Activated CD8-positive, alpha-beta memory T cell treated with anti-CD3 and anti-CD28 coated beads for 24 hours (primary cell): ENCODE measurements around the gene GABRB2.
"Not testable (repeated sequence)": the region's sequence is repeated elsewhere in the genome, so short reads cannot be mapped to it uniquely, and the experiment has no call there.

Experiments
- DNase-seq: peaks from one replicate; pipeline ENCODE4 v3.0.0-alpha.2; 2020

Gene GABRB2

GRCh38 chr5:161295721-161296250 lies 250.7 kb downstream of the GABRB2 start:
- no peak for DNase-seq

GRCh38 chr5:161288071-161288470 lies 258.5 kb downstream of the GABRB2 start:
- no peak for DNase-seq

- DNase-seq: no peak
These were observed 259.1 kb downstream of the GABRB2 start for GRCh38 chr5:161287436-161287835.

- DNase-seq: no peak
These were observed 260.4 kb downstream of the GABRB2 start for GRCh38 chr5:161286066-161286655.

- DNase-seq: no peak
These were observed 262.1 kb downstream of the GABRB2 start for GRCh38 chr5:161284445-161284844.

GRCh38 chr5:161283296-161283695 lies 263.2 kb downstream of the GABRB2 start:
- no peak for DNase-seq

GRCh38 chr5:161278739-161279660 lies 267.5 kb downstream of the GABRB2 start:
- DNase-seq: no peak

- DNase-seq: no peak
These were observed 269.5 kb downstream of the GABRB2 start for GRCh38 chr5:161277011-161277410.

- DNase-seq: no peak
These were observed 271.6 kb downstream of the GABRB2 start for GRCh38 chr5:161274951-161275350.

GRCh38 chr5:161273410-161273809 lies 273.1 kb downstream of the GABRB2 start:
- DNase-seq: no peak

GRCh38 chr5:161271816-161272215 lies 274.7 kb downstream of the GABRB2 start:
- no peak for DNase-seq

GRCh38 chr5:161269125-161269524 lies 277.4 kb downstream of the GABRB2 start:
- DNase-seq: no peak

- no peak for DNase-seq
These were observed 279.6 kb downstream of the GABRB2 start for GRCh38 chr5:161266954-161267353.

GRCh38 chr5:161265006-161265405 lies 281.5 kb downstream of the GABRB2 start:
- no peak for DNase-seq

GRCh38 chr5:161263191-161263590 lies 283.3 kb downstream of the GABRB2 start:
- no peak for DNase-seq

GRCh38 chr5:161261668-161262323 lies 284.7 kb downstream of the GABRB2 start:
- no peak for DNase-seq

- no peak for DNase-seq
These were observed 288.1 kb downstream of the GABRB2 start for GRCh38 chr5:161258438-161258837.

GRCh38 chr5:161256957-161257356 lies 289.6 kb downstream of the GABRB2 start:
- DNase-seq: no peak

- not testable (repeated sequence) for DNase-seq
These were observed 293.6 kb downstream of the GABRB2 start for GRCh38 chr5:161252955-161253354.

GRCh38 chr5:161246749-161247148 lies 299.8 kb downstream of the GABRB2 start:
- DNase-seq: no peak

GRCh38 chr5:161245846-161246245 lies 300.7 kb downstream of the GABRB2 start:
- DNase-seq: not testable (repeated sequence)
